Measurements from ENCODE around the gene HIVEP3. TPM values are rescaled to one million over a fixed set of nuclear protein-coding genes. Genes with fewer than 3 reads are reported as not detected.

Gene HIVEP3
- total and polyA plus RNA-seq, 2 of the 13 experiments (the other 11 are each of a cell fraction or from before 2014, with no cell fraction given) = 0.05 TPM; not detected in 1

GRCh38 chr1:41529621-41530395 is 388.9 kb downstream of the HIVEP3 start:
- FAIRE-seq = no peak
- no peak overlapping the region for H3K4me2 ChIP-seq (ENCODE audit: low read depth, low read length)

More at GRCh38 chr1:41529621-41530395, 388.9 kb downstream of the HIVEP3 start:
- H3K9ac ChIP-seq (ENCODE audit: insufficient read depth, low read depth, low read length) = no peak overlapping the region
- intact Hi-C loops (cut with micrococcal nuclease; ENCODE audit: unreplicated experiment) (no loop called here), in situ Hi-C loops (cut with HindIII; ENCODE audit: extremely low pct_ligation_motif_present, low pct_unique_long_range_greater_than_20kb) (no loop called here)
- H3K36me3 ChIP-seq (replicated peaks in 1 of 2; ENCODE audit: control insufficient read depth in 1 of 2, insufficient read depth in 2 of 2, low read length in 2 of 2) = no peaks in the 10 kb centered on the region
- no peak overlapping the region for H3K4me3 ChIP-seq (replicated peaks in 1 of 3; ENCODE audit: insufficient read depth in 1 of 3, low read depth in 2 of 3, low read length in 3 of 3)
- H3K79me2 ChIP-seq (ENCODE audit: insufficient read depth, low read length) = no peaks in the 10 kb centered on the region
- no TSS peak for BruUV-seq (replicated peaks)
- H3K9me3 ChIP-seq (ENCODE audit: low read length) = peaks cover 12% of the 10 kb centered on the region
- 24% methylated on average over 23 of the region's 23 CpGs for WGBS (ENCODE audit: low lambda C conversion rate)
- ChIA-PET POLR2A (no interaction called here), CTCF (ENCODE audit: low intra/inter-chr PET ratio, low total read pairs) (interaction anchor here (0.9 to 1.7 kb wide), 2 partner anchors 14 to 262 kb away, joined by 3 to 4 read pairs; no protein-coding TSS in a partner anchor)
- no peaks in the 10 kb centered on the region for H4K20me1 ChIP-seq (ENCODE audit: insufficient read depth, low read length)
- DNase-seq (ENCODE audit: low spot score) (no peak), ATAC-seq (peak; percentile 46; the same call in 1 of the 3 replicates)
- H2AFZ ChIP-seq (ENCODE audit: low read length) = no peak overlapping the region
- TF ChIP-seq KDM6A (CRISPR knock-in tag; IDR thresholded peaks at IDR 0.05; ENCODE audit: low read depth) (no peak), CTCF (CRISPR knock-in tag; IDR thresholded peaks at IDR 0.05) (peak; percentile 63)
- H3K27me3 ChIP-seq (ENCODE audit: control insufficient read depth in 1 of 2, insufficient read depth in 2 of 2, low read length in 2 of 2) = peaks cover 1 to 14% of the 10 kb centered on the region in 2 experiments; a peak in 3 of 5 replicates
- H3K4me1 ChIP-seq (ENCODE audit: insufficient read depth, low read length) = no peaks in the 10 kb centered on the region
- no peak overlapping the region for H3K27ac ChIP-seq (ENCODE audit: extremely low read length, insufficient read depth, low read length)

Data from HepG2 (cell line).